NCI-H1417 (cell line): ENCODE results near the gene PHACTR1.

Experiments
- DNase-seq, 3 experiments: peaks; one replicate each; lab custom pipeline; 2025; lab: John Stamatoyannopoulos, UW

Gene PHACTR1

GRCh38 chr6:12848964-12849808 is 132.6 kb downstream of the PHACTR1 start:
- DNase-seq = no peak

- DNase-seq = no peak
Observed at GRCh38 chr6:12849809-12850198, 133.2 kb downstream of the PHACTR1 start.

- no peak for DNase-seq
Observed at GRCh38 chr6:12851123-12851695, 134.6 kb downstream of the PHACTR1 start.

- no peak for DNase-seq
Observed at GRCh38 chr6:12861603-12862002, 145.0 kb downstream of the PHACTR1 start.

- no peak for DNase-seq
Observed at GRCh38 chr6:12865117-12865516, 148.6 kb downstream of the PHACTR1 start.

- no peak for DNase-seq
Observed at GRCh38 chr6:12865671-12866181, 149.2 kb downstream of the PHACTR1 start.

GRCh38 chr6:12866422-12867029 is 150.0 kb downstream of the PHACTR1 start:
- peak in 1 of 3 experiments; percentile 27 for DNase-seq

GRCh38 chr6:12869816-12870432 is 153.4 kb downstream of the PHACTR1 start:
- peak in 2 of 3 experiments; percentile 16 to 74 for DNase-seq

- no peak for DNase-seq
Observed at GRCh38 chr6:12873691-12874090, 157.1 kb downstream of the PHACTR1 start.

GRCh38 chr6:12875051-12875450 is 158.5 kb downstream of the PHACTR1 start:
- no peak for DNase-seq

- DNase-seq = no peak
Observed at GRCh38 chr6:12878741-12879140, 162.2 kb downstream of the PHACTR1 start.

GRCh38 chr6:12882761-12883290 is 166.3 kb downstream of the PHACTR1 start:
- peak in 2 of 3 experiments; percentile 61 to 87 for DNase-seq

- DNase-seq = no peak
Observed at GRCh38 chr6:12884983-12885382, 168.4 kb downstream of the PHACTR1 start.

GRCh38 chr6:12886961-12887775 is 170.6 kb downstream of the PHACTR1 start:
- no peak for DNase-seq

GRCh38 chr6:12890171-12890790 is 173.7 kb downstream of the PHACTR1 start:
- DNase-seq = no peak

GRCh38 chr6:12891595-12891994 is 175.0 kb downstream of the PHACTR1 start:
- DNase-seq = no peak

GRCh38 chr6:12892151-12892550 is 175.6 kb downstream of the PHACTR1 start:
- DNase-seq = no peak

GRCh38 chr6:12893036-12893435 is 176.5 kb downstream of the PHACTR1 start:
- peak in 1 of 3 experiments; percentile 21 for DNase-seq

GRCh38 chr6:12895721-12896120 is 179.2 kb downstream of the PHACTR1 start:
- DNase-seq = no peak

GRCh38 chr6:12896208-12896733 is 179.7 kb downstream of the PHACTR1 start:
- DNase-seq = no peak

GRCh38 chr6:12898603-12899002 is 182.0 kb downstream of the PHACTR1 start:
- DNase-seq = no peak
